DND-41 (cell line): ENCODE results near the gene FCRL6.

Experiments
- ATAC-seq: fragments of 200-7000 bp; cut with Tn5 transposase; 3 replicates; pipeline ENCODE4 v1.9.1; 2021; ENCODE audit warnings: low read depth; ENCODE audit not compliant: insufficient read depth
- DNase-seq: peaks from one replicate; pipeline ENCODE4 v3.0.0-alpha.2; 2020
- H2AFZ ChIP-seq: 2 replicates; pipeline ENCODE4 v1.6.0; 2012; ENCODE audit warnings: low read depth, low read length
- H3K27ac ChIP-seq: 2 replicates; pipeline ENCODE4 v1.5.1; 2012; ENCODE audit warnings: low read length, inconsistent platforms
- H3K27me3 ChIP-seq: fragments of 200-600 bp; sonication (generic); 2 replicates; pipeline ENCODE4 v1.6.0; 2012; ENCODE audit warnings: low read length, mild to moderate bottlenecking, inconsistent platforms; ENCODE audit not compliant: insufficient read depth, poor library complexity
- H3K36me3 ChIP-seq: 2 replicates; pipeline ENCODE4 v1.5.1; 2012; ENCODE audit warnings: low read length, inconsistent platforms; ENCODE audit not compliant: insufficient read depth
- H3K4me1 ChIP-seq: 2 replicates; pipeline ENCODE4 v1.5.1; 2012; ENCODE audit warnings: mild to moderate bottlenecking, low read length; ENCODE audit not compliant: insufficient read depth
- H3K4me2 ChIP-seq: 2 replicates; pipeline ENCODE4 v1.6.0; 2012; ENCODE audit warnings: mild to moderate bottlenecking, moderate library complexity, low read length, inconsistent platforms; ENCODE audit not compliant: insufficient read depth
- H3K4me3 ChIP-seq, 2 experiments: fragments of 200-600 bp in 1 of 2; shearing (Covaris generic) in 1 of 2; 2 replicates each; pipeline ENCODE4 v1.5.1; 2012 to 2016; ENCODE audit warnings: inconsistent platforms in 2 of 2, low read length in 2 of 2, mild to moderate bottlenecking in 2 of 2, low read depth in 1 of 2, moderate library complexity in 1 of 2
- H3K79me2 ChIP-seq: 2 replicates; pipeline ENCODE4 v1.6.0; 2012; ENCODE audit warnings: low read length, inconsistent platforms; ENCODE audit not compliant: insufficient read depth
- H3K9ac ChIP-seq: 2 replicates; pipeline ENCODE4 v1.6.0; 2012; ENCODE audit warnings: low read depth, mild to moderate bottlenecking, inconsistent platforms, low read length, moderate library complexity
- H3K9me3 ChIP-seq: 2 replicates; pipeline ENCODE4 v1.5.1; 2012; ENCODE audit warnings: low read length, moderate library complexity, mild to moderate bottlenecking, inconsistent platforms; ENCODE audit not compliant: insufficient read depth, severe bottlenecking
- H4K20me1 ChIP-seq: 2 replicates; pipeline ENCODE4 v1.6.0; 2012; ENCODE audit warnings: low read length; ENCODE audit not compliant: insufficient read depth
- CTCF ChIP-seq: IDR thresholded peaks from 2 replicates; pipeline ENCODE4 v1.5.1; 2012; ENCODE audit warnings: borderline replicate concordance, low read length, moderate library complexity, mild to moderate bottlenecking; ENCODE audit not compliant: poor library complexity, severe bottlenecking; ENCODE audit errors: extremely low read depth
- EZH2 ChIP-seq: IDR thresholded peaks from 3 replicates; pipeline ENCODE4 v1.6.1; 2012; ENCODE audit warnings: borderline replicate concordance, low read depth, mild to moderate bottlenecking, moderate library complexity, low read length, inconsistent platforms; ENCODE audit not compliant: severe bottlenecking

The FCRL6 gene, protein sequence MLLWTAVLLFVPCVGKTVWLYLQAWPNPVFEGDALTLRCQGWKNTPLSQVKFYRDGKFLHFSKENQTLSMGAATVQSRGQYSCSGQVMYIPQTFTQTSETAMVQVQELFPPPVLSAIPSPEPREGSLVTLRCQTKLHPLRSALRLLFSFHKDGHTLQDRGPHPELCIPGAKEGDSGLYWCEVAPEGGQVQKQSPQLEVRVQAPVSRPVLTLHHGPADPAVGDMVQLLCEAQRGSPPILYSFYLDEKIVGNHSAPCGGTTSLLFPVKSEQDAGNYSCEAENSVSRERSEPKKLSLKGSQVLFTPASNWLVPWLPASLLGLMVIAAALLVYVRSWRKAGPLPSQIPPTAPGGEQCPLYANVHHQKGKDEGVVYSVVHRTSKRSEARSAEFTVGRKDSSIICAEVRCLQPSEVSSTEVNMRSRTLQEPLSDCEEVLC

GRCh38 chr1:159802111-159802510 lies at the start of gene FCRL6:
TSS of gene FCRL6 (plus strand) at chr1:159802360. CDS start at chr1:159802425, 65 bp downstream.
- Histone ChIP-seq H3K4me1 (peaks cover 3% of the 10 kb centered on the region; the same call in 1 of the 2 replicates), H3K79me2 (no peaks in the 10 kb centered on the region), H3K4me2 (no peak within 1 kb of the TSS), H2AFZ (no peak within 1 kb of the TSS), H3K27ac (no peak within 1 kb of the TSS), H3K9me3 (no peaks in the 10 kb centered on the region), H3K9ac (no peak within 1 kb of the TSS), H3K36me3 (no peaks in the 10 kb centered on the region), H3K4me3 (no peak within 1 kb of the TSS), H4K20me1 (no peaks in the 10 kb centered on the region), H3K27me3 (peaks cover 41% of the 10 kb centered on the region)
- TF ChIP-seq CTCF = no peak
- TF ChIP-seq EZH2 = no peak
- DNase-seq = no peak
- no peak for ATAC-seq

GRCh38 chr1:159753386-159753785 lies 48.8 kb upstream of the FCRL6 start:
- no peak overlapping the region for H3K27ac ChIP-seq
- no peak overlapping the region for H3K4me3 ChIP-seq
- no peak for DNase-seq
- H3K36me3 ChIP-seq = no peaks in the 10 kb centered on the region
- no peak overlapping the region for H2AFZ ChIP-seq
- H3K27me3 ChIP-seq = no peaks in the 10 kb centered on the region
- H3K9ac ChIP-seq = no peak overlapping the region
- H3K4me2 ChIP-seq = no peak overlapping the region
- no peaks in the 10 kb centered on the region for H3K9me3 ChIP-seq
- no peak for ATAC-seq
- H4K20me1 ChIP-seq = no peaks in the 10 kb centered on the region
- no peaks in the 10 kb centered on the region for H3K79me2 ChIP-seq
- TF ChIP-seq CTCF (no peak), EZH2 (no peak)
- H3K4me1 ChIP-seq = no peaks in the 10 kb centered on the region

GRCh38 chr1:159755451-159756007 lies 46.6 kb upstream of the FCRL6 start:
- DNase-seq = no peak
- no peak for ATAC-seq
- Histone ChIP-seq H3K27ac (no peak overlapping the region), H3K4me3 (no peak overlapping the region), H3K79me2 (no peaks in the 10 kb centered on the region), H3K4me2 (no peak overlapping the region), H3K9me3 (no peaks in the 10 kb centered on the region), H3K36me3 (no peaks in the 10 kb centered on the region), H3K9ac (no peak overlapping the region), H2AFZ (no peak overlapping the region), H4K20me1 (no peaks in the 10 kb centered on the region), H3K4me1 (no peaks in the 10 kb centered on the region), H3K27me3 (no peaks in the 10 kb centered on the region)
- TF ChIP-seq EZH2 = no peak
- no peak for TF ChIP-seq CTCF

- no peak overlapping the region for H3K4me3 ChIP-seq
- no peak for TF ChIP-seq EZH2
- H3K27ac ChIP-seq = no peak overlapping the region
- no peaks in the 10 kb centered on the region for H3K27me3 ChIP-seq
- no peak overlapping the region for H2AFZ ChIP-seq
- H3K4me2 ChIP-seq = no peak overlapping the region
- no peak for ATAC-seq
- H3K36me3 ChIP-seq = no peaks in the 10 kb centered on the region
- DNase-seq = no peak
- H3K79me2 ChIP-seq = no peaks in the 10 kb centered on the region
- no peaks in the 10 kb centered on the region for H3K9me3 ChIP-seq
- H4K20me1 ChIP-seq = no peaks in the 10 kb centered on the region
- no peak overlapping the region for H3K9ac ChIP-seq
- no peaks in the 10 kb centered on the region for H3K4me1 ChIP-seq
Measured at GRCh38 chr1:159756397-159756796, 45.8 kb upstream of the FCRL6 start.
